Liver (tissue), 3 donors: ENCODE results near the gene IFRD1.

ENCODE experiments used
- EGR1 ChIP-seq, 2 donors: IDR thresholded peaks; 2 replicates each; pipeline ENCODE4 v1.6.1; 2016 to 2018; ENCODE audit warnings: antibody characterized with exemption in 2 of 2, low read depth in 2 of 2
- GABPA ChIP-seq, 2 donors: IDR thresholded peaks in 1 of 2; conservative IDR thresholded peaks in 1 of 2; 2 replicates each; pipeline ENCODE4 v1.6.1; 2016; ENCODE audit warnings: antibody characterized with exemption in 2 of 2, mild to moderate bottlenecking in 1 of 2, moderate library complexity in 1 of 2
- HNF4G ChIP-seq: IDR thresholded peaks from 2 replicates; pipeline ENCODE4 v1.6.1; 2016; ENCODE audit warnings: antibody characterized with exemption
- JUND ChIP-seq, 2 donors: IDR thresholded peaks; 2 replicates each; pipeline ENCODE4 v1.6.1; 2016; ENCODE audit warnings: antibody characterized with exemption in 2 of 2
- RAD21 ChIP-seq, 2 donors: IDR thresholded peaks; 2 replicates each; pipeline ENCODE4 v1.6.1; 2016; ENCODE audit warnings: antibody characterized with exemption in 2 of 2, mild to moderate bottlenecking in 2 of 2
- RXRA ChIP-seq, 2 donors: IDR thresholded peaks; 2 replicates each; pipeline ENCODE4 v1.6.1; 2017 to 2018; ENCODE audit warnings: antibody characterized with exemption in 2 of 2, mild to moderate bottlenecking in 1 of 2
- TF ChIP-seq, protein P1 (sequence below): fragments of 150-350 bp; IDR thresholded peaks from 2 replicates; pipeline ENCODE4 v1.5.1; 2017; ENCODE audit warnings: improper control_type of control experiment, low read depth, low read length; ENCODE audit not compliant: missing input control
- TF ChIP-seq, protein P2 (sequence below): IDR thresholded peaks from 2 replicates; pipeline ENCODE4 v1.6.1; 2016; ENCODE audit warnings: antibody characterized with exemption
- TF ChIP-seq, protein P3 (sequence below): IDR thresholded peaks from 2 replicates; pipeline ENCODE4 v1.6.1; 2016; ENCODE audit warnings: antibody characterized with exemption
- donor health status: healthy.
- donor health status: healthy.

DNA sequence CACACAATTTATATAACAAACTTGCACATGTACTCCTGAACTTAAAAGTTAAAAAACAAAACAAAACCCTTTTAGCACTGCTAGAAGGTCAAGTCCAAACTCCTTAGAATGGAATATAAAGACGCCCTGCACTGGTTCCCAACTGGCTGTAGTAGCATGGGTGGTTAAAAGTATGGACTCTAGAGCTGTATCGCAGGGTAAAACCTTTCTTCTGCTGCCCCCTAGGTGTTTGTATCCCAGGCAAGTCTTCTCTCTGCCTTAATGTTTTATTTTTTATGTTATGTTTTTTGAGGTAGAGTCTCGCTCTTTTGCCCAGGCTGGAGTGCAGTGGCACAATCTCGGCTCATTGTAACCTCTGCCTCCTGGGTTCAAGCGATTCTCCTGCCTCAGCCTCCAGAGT, 65.7 kb downstream of the IFRD1 start:
- TF ChIP-seq, protein P1, sequence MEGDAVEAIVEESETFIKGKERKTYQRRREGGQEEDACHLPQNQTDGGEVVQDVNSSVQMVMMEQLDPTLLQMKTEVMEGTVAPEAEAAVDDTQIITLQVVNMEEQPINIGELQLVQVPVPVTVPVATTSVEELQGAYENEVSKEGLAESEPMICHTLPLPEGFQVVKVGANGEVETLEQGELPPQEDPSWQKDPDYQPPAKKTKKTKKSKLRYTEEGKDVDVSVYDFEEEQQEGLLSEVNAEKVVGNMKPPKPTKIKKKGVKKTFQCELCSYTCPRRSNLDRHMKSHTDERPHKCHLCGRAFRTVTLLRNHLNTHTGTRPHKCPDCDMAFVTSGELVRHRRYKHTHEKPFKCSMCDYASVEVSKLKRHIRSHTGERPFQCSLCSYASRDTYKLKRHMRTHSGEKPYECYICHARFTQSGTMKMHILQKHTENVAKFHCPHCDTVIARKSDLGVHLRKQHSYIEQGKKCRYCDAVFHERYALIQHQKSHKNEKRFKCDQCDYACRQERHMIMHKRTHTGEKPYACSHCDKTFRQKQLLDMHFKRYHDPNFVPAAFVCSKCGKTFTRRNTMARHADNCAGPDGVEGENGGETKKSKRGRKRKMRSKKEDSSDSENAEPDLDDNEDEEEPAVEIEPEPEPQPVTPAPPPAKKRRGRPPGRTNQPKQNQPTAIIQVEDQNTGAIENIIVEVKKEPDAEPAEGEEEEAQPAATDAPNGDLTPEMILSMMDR, result no peak
- TF ChIP-seq GABPA (IDR thresholded peaks at IDR 0.05 in 1 of 2, conservative IDR thresholded peaks at IDR 0.05 in 1 of 2), result no peak
- no peak for TF ChIP-seq EGR1 (IDR thresholded peaks at IDR 0.05; ENCODE audit: low read depth in 2 of 2)
- TF ChIP-seq, protein P2, sequence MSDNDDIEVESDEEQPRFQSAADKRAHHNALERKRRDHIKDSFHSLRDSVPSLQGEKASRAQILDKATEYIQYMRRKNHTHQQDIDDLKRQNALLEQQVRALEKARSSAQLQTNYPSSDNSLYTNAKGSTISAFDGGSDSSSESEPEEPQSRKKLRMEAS, result no peak
- no peak for TF ChIP-seq RXRA (IDR thresholded peaks at IDR 0.05)
- TF ChIP-seq RAD21 (IDR thresholded peaks at IDR 0.05), result no peak
- TF ChIP-seq, protein P3, sequence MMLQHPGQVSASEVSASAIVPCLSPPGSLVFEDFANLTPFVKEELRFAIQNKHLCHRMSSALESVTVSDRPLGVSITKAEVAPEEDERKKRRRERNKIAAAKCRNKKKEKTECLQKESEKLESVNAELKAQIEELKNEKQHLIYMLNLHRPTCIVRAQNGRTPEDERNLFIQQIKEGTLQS, result no peak
- TF ChIP-seq HNF4G, result no peak
- no peak for TF ChIP-seq JUND (IDR thresholded peaks at IDR 0.05)
